ENCODE data around the gene GLB1L2.

The GLB1L2 gene

DNA sequence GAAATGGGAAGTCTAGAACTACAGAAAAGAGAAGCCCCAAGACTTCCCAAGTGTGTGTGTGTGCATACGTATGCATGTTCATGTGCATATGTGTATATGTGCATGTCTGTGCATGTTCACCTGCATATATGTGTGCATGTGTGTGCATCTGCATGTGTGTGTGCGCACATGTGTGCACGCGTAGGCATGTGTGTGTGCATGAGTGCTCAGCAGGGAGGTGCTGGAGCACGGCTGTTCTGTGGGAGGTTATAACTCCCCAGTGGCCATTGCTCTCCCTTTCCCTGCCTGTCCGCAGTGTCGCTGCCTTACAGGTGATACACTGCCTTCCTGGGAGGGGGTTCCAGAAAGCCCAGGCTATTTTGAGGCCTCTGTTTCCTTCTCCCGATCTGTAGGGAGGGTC is 50.5 kb downstream of the GLB1L2 start:
- FAIRE-seq (no peak), DNase-seq (ENCODE audit: insufficient read length, low spot score) (no peak)

DNA sequence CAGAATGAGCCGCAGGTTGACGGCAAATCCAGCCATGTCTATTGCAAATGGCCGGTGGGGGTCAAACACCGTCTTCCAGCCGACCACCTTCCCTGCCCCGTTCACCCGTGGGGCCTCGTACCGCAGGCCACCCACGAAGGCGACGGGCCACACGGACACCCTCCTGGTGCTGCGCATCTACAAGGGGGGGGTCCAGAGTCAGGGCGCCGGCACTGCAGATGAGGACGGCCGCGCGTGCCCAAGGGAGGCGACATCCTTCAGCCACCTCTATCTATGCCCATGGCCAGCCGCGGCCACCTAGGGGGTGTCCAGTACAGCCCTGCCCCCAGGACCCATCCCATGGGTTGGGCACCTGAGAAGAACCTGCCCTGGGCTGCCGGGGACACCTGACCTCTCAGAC is 51.0 kb downstream of the GLB1L2 start:
- no peak for DNase-seq (ENCODE audit: insufficient read length, low spot score)
- no peak for FAIRE-seq

DNA sequence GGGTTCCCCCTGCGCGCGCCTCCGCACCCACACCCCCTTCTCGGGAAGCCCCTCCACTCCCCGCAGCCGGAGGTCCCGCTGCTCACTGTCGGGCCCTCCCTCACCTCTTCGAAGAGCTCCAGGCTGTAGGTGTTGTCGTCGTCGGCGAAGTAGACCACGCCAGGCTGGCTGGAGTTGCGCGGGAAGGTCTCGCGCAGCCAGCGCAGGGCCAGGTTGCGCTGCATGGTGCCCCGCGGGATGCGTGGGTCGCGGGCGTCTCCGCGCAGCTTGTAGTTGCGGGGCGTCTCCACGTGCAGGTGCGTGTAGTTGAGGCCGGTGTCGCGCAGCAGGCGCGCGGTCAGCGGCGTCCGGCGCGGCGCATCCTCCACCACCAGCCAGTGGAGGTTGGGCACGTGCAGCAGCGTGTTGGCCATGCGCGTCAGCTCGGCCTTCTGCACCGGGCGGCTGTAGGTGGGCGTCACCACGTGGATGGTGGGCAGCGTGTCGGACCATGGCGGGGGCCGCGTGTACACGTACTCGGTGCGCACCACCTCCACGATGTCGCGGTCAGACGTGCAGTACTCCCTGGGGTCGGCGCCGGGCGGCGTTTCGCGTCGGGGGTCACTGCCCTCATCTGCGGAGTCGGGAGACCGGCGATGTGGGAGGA is 51.9 kb downstream of the GLB1L2 start:
- no peak for FAIRE-seq

DNA sequence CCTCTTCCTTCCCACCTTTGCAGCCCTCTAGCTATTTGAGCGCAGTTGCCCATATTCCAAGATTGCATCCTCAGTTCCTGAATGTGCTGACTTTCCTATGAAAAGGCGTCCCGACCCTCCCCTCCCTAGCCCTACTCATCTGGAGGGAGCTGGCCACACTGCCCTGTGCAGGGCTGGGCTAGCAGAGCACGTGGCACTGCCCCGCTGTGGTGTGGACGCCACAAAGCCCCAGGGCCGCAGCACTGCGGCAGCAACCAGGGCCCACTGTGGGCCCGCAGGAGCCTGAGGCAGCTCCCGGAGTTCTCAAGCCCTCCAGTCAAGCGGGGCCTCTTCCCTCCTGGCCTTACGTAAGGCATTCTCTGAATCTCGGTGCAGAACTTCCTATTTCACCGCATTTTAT is 52.6 kb downstream of the GLB1L2 start:
- FAIRE-seq = no peak

More for the DNA sequence above, 51.9 kb downstream of the GLB1L2 start:
- DNase-seq (ENCODE audit: insufficient read length, low spot score) = no peak

DNA sequence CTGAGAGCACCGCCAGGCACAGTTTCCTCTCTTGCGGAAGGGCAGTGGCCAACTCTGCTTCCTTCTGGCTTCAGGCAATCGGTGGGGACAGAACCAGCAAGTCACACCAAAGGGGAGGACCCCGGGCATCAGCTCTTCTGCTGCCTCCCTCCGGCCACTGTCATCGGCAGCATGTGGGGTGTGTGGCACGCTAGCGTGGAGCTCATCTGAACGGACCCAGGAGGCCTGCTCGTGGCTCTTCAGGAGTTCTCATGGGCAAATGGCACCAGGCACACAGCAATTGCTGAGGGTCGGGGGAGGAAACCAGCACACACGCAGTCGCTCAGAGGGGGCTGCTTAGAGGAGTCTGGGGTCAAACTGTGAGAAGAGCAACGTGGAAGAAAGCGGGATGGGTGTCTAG is 53.4 kb downstream of the GLB1L2 start:
- no peak for FAIRE-seq
- DNase-seq (ENCODE audit: insufficient read length, low spot score) = no peak

More for the DNA sequence above, 52.6 kb downstream of the GLB1L2 start:
- DNase-seq (ENCODE audit: insufficient read length, low spot score) = no peak

DNA sequence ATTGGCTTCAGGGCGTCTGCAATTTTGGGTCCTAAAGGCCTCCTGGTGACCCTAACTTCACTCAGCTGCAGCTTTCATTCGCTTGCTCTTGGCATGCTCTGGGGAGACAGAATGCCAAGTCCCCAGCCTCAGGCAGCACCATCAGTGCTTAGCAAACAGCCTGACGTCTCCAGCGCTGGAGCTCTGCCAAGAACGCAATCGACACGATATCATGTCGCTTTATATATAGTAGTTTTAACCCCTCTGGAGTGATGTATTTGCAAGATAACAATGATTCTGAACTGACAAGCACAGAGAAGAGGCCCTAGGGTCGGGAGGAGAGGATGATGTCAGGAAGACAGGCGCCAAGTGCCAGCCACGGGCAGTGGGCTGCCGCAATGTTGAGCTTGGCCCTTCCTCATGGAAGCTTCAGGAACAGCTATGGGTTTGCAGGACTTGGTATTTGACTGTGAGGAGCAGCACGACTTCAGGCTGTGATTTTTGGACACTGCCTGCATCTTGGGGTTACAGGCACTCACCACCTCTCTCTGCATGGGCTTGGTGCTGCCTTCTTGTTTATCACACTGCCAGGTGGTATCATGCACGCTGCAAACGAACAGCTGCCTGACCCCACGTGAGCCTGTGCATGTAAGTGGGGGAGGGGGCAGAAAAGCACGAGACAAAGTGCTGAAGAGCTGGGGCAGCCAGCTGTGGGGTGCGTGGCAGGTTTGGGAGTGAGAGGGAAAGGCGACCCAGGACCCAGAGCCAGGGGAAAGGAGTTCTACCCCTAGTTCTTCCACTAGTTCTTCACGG is 54.2 kb downstream of the GLB1L2 start:
- FAIRE-seq (no peak), DNase-seq (ENCODE audit: insufficient read length, low spot score) (no peak)

DNA sequence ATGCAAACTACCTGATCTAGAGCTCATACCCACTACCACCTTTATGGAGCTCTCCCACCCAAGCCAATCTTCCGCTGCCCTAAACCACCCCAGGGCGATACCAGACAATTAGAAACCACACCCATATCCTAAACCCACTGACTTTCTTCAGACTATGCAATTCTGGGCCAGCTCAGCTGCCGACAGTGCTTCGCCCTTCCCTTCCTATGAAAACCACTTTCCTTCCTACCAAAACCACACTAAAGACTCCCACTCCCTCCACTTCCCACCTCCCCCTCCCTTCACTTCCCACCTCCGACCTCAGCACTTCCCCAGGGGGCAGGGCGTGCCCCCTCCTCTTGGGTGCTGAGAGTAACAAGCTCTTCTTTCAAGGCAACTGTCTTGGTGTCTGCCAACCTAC is 55.2 kb downstream of the GLB1L2 start:
- no peak for DNase-seq (ENCODE audit: insufficient read length, low spot score)
- FAIRE-seq = no peak

DNA sequence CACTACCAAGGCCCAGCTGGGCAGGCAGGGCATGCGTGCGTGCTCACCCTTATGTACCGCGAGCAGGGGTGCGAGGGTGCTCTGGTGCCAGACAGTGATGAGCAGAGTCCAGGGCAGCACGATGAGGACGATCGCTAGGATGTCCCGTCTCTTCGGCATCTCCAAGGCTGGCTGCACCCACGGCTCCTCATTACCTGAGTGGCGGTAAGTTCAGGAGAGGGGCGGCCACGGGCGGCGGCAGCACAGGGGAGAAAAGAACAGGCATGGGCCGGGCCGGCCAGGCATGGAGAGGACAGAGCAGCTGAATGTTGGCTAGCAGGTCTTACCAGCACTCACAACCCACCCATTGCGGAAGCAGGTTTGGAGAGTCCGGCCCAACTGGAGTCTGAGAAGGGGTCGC is 55.7 kb downstream of the GLB1L2 start:
- FAIRE-seq = no peak
- no peak for DNase-seq (ENCODE audit: insufficient read length, low spot score)

DNA sequence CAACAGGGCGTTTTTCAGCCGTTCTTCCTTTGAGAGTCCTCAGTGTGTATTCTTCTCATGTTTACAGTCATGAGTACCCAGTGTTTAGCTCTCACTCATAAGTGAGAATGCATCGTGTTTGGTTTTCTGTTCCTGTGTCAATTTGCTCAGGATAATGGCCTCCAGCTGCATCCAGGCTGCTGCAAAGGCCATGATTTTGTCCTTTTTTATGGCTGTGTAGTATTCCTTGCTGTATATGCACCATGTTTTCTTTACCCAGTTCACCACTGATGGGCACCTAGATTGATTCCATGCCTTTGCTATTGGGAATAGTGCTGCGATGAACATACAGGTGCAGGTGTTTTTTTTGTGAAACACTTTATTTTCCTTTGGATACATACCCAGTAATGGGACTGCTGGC is 56.8 kb downstream of the GLB1L2 start:
- DNase-seq (ENCODE audit: insufficient read length, low spot score) (no peak), FAIRE-seq (no peak)

DNA sequence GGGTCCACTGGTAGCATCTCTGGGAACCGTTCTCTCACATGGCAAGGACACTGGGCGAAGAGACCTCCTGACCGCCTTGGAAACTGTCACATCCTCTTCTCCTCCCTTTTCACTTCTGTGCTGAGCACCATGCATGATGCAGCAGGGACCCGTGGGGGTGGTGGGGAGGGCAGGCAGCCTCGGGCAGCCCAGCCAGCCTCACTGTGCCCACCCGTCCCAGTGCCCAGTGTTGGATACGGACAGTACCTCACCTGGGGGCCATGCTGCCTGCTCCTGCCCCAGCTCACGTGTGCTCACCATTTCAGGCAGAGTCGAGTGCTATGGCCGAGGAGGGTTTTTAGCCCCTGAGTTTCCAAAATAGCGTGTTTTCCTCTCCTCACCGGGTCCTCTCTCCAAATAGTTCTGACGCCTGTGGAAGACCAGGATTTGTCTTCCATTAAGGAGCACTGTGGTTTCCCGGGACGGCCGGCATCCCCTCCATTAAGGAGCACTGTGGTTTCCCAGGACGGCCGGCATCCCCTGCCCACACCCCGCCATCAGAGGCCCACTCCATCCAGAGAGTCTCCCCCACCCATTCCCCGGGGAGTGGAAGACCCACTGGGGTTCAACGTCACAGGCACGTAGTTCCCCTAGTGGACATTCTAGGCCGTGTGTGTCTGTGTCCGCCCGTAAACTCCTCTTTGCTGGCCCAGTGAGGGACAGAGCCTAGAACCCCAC is 57.8 kb downstream of the GLB1L2 start:
- FAIRE-seq (no peak), DNase-seq (ENCODE audit: insufficient read length, low spot score) (no peak)

DNA sequence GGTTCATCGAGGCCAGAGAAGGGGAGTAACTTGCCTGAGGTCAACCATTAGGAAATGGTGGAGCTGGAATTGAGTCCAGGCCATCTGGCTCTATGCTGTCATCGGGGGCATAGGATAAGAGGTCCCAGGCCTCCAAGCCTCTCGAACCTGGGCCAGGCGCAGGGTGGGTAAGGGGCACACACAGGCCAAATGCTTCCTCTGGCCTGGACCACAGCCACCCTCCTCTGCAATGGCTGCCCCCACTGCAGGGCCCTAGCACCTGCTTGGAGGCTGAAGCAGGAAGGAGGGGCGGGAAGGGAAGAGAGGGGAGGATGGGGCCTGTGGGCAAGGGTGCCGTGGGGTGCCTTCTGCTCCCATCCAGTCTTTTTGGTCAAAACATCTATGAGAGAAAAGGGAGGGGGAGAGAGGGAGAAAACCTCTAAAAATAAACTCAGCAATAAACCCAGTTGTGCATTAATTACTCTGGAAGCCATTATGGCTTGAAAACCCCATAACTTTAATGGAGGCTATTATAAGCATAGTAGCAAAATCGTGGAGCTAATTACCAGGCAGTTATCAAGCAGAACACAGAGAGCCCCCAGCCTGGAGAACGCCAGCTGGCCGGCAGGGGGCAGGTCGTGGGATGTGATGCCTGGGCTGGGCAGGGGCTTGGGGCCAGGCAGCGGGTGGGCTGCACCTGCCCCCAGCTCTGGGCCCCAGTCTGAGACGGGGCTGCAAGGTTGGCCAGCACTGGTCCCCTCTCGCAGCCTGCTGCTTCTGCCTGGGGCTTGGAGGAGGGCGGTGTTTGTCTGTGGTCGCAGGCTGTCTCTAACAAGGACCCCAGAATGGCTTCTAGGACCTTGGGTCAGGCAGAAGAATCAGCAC is 59.1 kb downstream of the GLB1L2 start:
- no peak for FAIRE-seq
- no peak for DNase-seq (ENCODE audit: insufficient read length, low spot score)

DNA sequence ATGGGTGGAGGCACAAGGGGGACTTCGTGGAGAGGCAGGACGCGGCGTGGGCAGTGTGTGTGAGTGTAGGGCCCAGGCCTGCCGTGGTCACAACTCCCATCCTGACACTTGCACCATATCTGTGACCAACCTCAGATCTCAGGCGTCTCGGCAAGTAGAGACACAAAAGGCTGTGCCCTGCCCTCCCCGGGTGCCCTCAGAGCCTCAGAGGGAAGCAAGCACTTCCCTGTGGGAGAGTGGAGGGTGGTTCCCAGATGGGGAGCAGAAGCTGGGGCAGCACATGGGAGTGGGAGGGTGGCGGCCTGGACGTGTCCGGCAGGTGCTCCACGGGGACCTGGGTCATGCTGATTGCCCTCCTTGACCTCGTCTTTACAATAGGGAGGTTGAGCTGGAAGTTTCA is 59.9 kb downstream of the GLB1L2 start:
- FAIRE-seq = no peak
- DNase-seq (ENCODE audit: insufficient read length, low spot score) = no peak

DNA sequence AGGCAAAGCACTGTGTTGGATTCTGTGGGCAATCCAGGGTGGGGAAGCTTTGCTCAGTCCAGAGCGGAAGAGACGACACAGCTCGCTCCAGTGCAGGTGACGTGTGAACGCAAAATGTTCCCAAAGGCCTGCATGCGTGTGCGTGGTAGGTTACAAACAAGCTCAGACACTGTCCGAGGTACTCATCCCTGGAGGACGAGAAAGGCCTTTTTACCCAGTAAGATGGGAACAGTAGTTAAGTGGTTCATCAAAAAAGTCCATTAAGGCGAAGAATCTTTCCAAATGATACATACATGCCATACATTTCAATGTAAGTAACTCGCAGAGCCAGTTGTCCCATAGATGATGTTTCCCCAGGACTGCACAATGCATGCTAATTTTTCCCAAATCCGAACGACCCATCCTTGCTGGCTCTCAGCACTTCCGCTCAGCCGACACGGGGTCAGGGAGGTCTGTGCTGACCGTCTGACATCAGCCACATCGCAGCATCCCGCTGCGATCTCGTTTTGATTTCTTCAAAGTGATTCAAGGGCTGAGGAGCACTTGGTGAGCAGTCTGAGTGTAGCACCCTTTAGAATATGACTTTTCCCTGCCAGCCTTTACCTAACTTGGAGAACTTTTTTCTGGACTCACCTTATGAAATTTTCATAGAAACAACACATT is 61.3 kb downstream of the GLB1L2 start:
- DNase-seq (ENCODE audit: insufficient read length, low spot score) = no peak
- FAIRE-seq = no peak

DNA sequence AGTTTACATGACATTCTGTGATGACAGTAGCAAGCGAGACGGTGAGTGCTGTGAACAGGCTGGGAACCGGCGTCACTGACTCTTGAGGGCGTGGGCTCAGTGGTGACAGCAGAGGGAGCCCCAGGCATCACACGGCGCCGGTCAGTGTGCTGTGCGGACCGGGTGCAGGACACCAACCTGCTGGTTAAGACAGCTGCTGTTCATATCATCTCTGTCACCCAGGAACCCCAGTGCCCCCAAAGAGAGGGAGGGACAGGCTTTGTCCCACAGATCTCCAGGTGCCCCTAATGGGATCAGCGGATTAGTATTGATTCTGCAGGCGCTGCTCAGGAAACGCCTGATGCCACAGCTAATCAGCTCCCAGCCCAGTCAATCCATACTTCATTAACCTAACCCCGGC is 61.9 kb downstream of the GLB1L2 start:
- DNase-seq (ENCODE audit: insufficient read length, low spot score) (no peak), FAIRE-seq (no peak)

DNA sequence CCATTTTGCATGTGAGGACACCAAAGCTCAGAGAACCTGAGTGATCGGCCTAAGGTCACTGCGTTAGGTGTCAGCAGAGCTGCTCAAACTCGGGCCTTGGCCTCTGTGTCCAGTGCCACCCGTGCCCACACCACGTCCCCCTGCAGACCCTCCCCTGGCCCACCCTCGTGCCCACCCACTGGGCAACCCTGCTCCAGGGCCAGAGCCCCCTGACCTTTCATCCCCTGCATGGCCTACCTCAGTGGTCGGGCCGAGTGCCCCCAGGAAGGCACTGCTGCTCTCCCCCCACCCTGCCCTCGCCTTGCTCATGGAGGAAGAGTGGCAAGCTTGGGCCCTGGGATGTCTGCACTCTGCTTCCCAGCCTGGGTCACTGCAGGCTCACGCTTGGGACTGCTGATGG is 62.5 kb downstream of the GLB1L2 start:
- FAIRE-seq (no peak), DNase-seq (ENCODE audit: insufficient read length, low spot score) (no peak)

DNA sequence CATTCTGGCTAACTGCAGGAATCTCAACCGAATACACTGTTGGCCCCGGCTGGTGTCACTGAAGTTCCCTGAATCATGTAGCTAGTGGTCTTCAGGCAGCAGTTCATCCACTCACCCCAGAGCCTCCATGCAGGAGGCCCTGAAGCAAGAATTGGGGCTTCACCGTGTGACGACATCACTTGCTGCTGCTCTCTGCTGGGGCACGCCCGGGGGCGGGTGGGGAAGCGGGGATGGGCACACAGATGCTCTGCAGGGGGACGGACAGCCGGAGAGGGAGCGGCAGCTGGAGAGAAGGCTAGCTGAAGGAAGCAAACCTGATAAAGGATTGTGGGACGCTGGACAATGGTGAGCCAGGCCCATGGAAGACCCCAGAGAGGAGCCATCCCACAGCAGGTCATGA is 63.2 kb downstream of the GLB1L2 start:
- DNase-seq (ENCODE audit: insufficient read length, low spot score) (no peak), FAIRE-seq (no peak)

DNA sequence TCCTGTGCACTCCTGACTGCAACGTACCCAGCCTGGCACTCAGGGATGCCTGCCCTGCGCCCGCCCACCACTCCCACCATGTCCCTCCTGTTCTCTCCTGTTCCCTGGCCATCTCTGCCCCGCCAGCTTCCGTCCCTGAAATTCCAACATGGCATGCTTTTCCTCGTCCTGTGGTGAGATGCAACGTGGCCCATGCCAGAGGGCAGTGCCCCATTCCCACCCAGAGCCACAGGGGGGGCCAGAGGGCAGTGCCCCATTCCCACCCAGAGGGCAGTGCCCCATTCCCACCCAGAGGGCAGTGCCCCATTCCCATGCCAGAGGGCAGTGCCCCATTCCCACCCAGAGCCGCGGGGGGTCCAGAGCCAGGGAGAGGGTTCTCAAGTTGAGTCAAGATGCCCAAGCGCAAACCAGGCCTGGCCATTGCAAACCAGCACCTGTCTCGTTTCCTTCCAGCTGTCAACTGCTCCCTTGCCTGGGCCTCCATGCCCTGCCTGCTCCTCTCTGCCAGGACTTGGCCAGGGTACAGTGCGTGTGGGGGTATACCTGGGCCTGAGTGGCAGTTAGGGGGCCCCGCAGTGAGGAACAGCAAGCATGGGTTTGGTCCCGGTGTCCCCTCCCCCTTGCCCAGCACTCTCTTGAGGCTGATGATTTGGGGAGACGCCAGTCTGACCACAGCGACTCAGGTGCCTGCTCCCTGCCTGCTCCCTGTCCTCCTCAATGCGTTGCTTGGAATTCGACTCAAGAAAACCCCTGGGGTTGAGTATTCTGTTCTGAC is 65.7 kb downstream of the GLB1L2 start:
- FAIRE-seq = no peak

DNA sequence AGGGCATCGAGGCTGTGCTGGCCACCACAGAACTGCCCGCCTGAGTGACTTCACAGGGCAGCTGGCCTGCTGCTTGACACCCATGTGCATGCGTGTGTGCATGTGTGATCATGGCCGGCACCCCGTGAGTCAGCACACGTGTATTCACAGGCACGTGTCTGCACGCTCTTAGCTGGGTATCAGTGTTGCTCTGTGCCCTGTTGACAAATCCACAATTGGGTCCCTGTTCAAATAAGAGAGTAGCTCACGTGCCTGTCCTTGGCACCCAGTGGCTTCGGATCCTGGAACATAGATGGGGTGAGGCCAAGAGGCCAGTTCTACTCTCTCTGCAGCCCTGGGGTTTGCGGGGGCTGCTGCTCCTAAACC is 66.3 kb downstream of the GLB1L2 start:
- DNase-seq (ENCODE audit: insufficient read length, low spot score) (no peak), FAIRE-seq (no peak)

More for the DNA sequence above, 65.7 kb downstream of the GLB1L2 start:
- no peak for DNase-seq (ENCODE audit: insufficient read length, low spot score)

DNA sequence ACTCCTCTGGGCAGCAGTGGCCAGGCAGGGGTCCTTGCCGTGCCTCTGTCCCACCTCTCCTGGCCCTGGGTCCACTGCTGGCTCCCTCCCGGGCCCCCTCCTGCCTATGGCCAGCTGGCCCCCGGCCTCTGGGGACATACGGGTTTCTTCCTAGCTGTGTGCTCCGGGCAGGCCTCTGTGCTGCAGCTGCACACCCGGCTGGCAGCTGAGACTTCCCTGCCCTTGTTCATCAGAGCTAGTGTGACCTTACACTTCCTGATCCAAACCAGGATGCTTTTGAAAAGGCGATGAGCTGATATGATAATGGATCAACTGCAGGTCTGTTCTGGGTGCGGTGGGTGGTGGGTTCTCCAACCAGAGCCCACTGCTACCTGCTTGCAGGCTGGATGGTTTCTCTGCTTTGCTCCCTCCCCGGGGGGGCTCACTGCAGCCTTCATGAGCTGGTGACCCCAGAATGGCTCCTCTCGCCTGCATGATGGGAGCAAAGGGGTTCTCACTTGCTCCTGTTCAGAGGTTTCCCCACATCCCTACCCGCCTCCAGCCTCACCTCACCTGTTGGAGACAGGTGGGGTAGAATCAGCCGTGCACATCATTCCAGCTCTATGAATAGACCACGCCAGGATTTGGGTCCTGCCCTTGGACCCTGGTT is 67.0 kb downstream of the GLB1L2 start:
- no peak for FAIRE-seq
- no peak for DNase-seq (ENCODE audit: insufficient read length, low spot score)
